ENCODE data around the gene FSTL5.

The FSTL5 gene

GRCh38 chr4:161454860-161455259 is 708.9 kb downstream of the FSTL5 start:
- DNase-seq (ENCODE audit: low read depth, low spot score) = no peak
- ChIA-PET POLR2A (no interaction called here), CTCF (no interaction called here)
- TF ChIP-seq CTCF (IDR thresholded peaks at IDR 0.05; ENCODE audit: insufficient read depth, low read length, missing control alignments) = no peak
- H3K4me3 ChIP-seq (ENCODE audit: low read depth, low read length) = no peak overlapping the region

DNA sequence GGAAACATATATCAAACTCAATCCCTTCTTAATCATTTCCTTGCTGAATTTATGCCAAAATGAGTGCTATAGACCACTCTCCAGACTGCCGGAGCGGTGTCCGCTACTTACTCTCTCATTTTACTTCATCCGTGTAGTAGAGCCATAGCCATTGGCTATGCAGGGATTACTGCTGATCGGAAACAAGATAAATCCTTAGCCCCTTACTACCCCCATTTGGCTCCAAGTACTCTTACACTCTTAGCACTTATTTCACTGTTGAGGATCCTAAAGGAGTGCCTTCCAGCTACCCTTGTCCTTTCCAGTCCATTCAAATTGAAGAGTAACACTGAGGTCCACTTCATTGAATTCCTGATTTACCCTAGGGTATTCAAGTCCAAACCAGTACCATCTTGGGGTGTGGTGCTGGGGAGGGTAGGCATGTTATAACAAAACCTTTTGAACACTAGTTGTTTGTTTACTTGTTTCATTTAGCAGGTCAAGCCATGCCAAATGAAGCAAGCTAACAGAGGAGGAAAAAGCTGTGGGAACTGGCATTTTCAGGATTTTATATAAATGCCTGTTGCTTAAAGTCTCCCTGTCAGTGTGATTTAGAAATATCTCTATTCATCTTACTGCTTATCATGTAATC is 715.1 kb downstream of the FSTL5 start:
- CTCF ChIA-PET = no interaction called here
- no peak overlapping the region for H3K4me3 ChIP-seq (ENCODE audit: low read depth, low read length)
- POLR2A ChIA-PET = no interaction called here
- no peak for TF ChIP-seq CTCF (IDR thresholded peaks at IDR 0.05; ENCODE audit: insufficient read depth, low read length, missing control alignments)
- no peak for DNase-seq (ENCODE audit: low read depth, low spot score)

GRCh38 chr4:161444626-161445025 is 719.2 kb downstream of the FSTL5 start:
- POLR2A ChIA-PET = no interaction called here
- CTCF ChIA-PET = no interaction called here
- no peak for TF ChIP-seq CTCF (IDR thresholded peaks at IDR 0.05; ENCODE audit: insufficient read depth, low read length, missing control alignments)

GRCh38 chr4:161442921-161443320 is 720.9 kb downstream of the FSTL5 start:
- DNase-seq (ENCODE audit: low read depth, low spot score) = no peak
- no peak overlapping the region for H3K4me3 ChIP-seq (ENCODE audit: low read depth, low read length)
- POLR2A ChIA-PET = no interaction called here
- TF ChIP-seq CTCF (IDR thresholded peaks at IDR 0.05; ENCODE audit: insufficient read depth, low read length, missing control alignments) = no peak
- CTCF ChIA-PET = no interaction called here

More at GRCh38 chr4:161444626-161445025, 719.2 kb downstream of the FSTL5 start:
- no peak overlapping the region for H3K4me3 ChIP-seq (ENCODE audit: low read depth, low read length)
- DNase-seq (ENCODE audit: low read depth, low spot score) = no peak

- no peak for TF ChIP-seq CTCF (IDR thresholded peaks at IDR 0.05; ENCODE audit: insufficient read depth, low read length, missing control alignments)
- CTCF ChIA-PET = no interaction called here
- no peak for DNase-seq (ENCODE audit: low read depth, low spot score)
- POLR2A ChIA-PET = no interaction called here
- no peak overlapping the region for H3K4me3 ChIP-seq (ENCODE audit: low read depth, low read length)
These were observed 725.7 kb downstream of the FSTL5 start for GRCh38 chr4:161438096-161438495.

GRCh38 chr4:161428180-161428965 is 735.4 kb downstream of the FSTL5 start:
- TF ChIP-seq CTCF (IDR thresholded peaks at IDR 0.05; ENCODE audit: insufficient read depth, low read length, missing control alignments) = no peak
- ChIA-PET CTCF (no interaction called here), POLR2A (no interaction called here)
- no peak overlapping the region for H3K4me3 ChIP-seq (ENCODE audit: low read depth, low read length)
- DNase-seq (ENCODE audit: low read depth, low spot score) = no peak

All from AG04449 (cell line).